ENCODE results near the gene IL13RA1. TPM values are rescaled to one million over a fixed set of nuclear protein-coding genes. Genes with fewer than 3 reads are reported as not detected.
A peak's percentile ranks its signal among the peaks of the same experiment; 100 is the strongest.
"Not testable (repeated sequence)": the region's sequence is repeated elsewhere in the genome, so short reads cannot be mapped to it uniquely, and the experiment has no call there.

IL13RA1 gene
- total and polyA plus RNA-seq, 4 donors = 12.2 to 29.9 (median 20.0) TPM

DNA sequence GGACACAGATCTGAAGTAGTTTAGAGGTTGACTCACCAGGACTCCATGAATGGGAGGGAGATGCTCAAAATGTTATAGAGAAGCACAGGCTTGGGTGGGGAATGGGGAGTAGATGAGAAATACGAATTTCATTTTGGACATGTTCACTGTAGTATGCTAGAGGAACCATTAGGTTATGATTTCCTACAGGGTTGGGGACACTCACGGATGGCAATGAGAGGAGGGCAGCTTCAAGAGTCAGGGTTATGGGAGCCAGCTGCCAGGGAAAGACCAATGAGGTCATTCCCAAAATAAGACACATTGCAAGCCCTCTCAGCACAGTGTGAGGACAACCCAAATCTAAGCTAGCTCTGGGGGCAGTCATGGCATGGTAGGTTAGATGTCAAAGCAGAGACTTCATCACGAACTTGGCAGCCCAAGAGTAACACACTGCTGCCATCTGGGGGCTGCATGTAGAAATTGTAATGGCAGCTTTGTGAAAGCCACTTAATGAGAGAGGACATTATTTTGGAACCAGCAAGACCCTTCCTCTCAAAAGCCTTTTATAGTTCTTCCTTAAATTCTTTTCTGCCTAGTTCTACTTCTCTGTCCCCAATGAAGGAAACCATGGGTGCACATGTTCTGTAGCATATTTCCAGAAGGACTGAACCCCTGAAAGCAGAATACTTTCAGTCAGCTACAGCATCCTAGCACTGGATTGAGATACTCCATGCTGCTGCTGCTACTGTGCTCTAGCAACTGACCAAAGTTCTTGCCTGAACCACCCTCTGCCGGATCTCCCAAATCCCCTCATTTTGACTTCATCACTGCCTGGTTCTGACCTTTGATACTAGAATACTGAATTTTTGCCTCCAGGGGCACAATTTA is 80.0 kb downstream of the IL13RA1 start:
- H3K36me3 ChIP-seq (ENCODE audit: control insufficient read depth, insufficient read depth, low read length) = no peaks in the 10 kb centered on the region
- H3K4me3 ChIP-seq (ENCODE audit: low read depth, low read length) = no peak overlapping the region
- DNase-seq (ENCODE audit: low read depth in 4 of 6, low spot score in 6 of 6) = peak in 3 of 6 donors; percentile 22 to 74 (median 55)
- WGBS (ENCODE audit: insufficient coverage) = 23% methylated on average over 3 of the region's 4 CpGs
- H3K4me1 ChIP-seq (ENCODE audit: control insufficient read depth, insufficient read depth, low read length) = no peaks in the 10 kb centered on the region
- no peak overlapping the region for H3K27ac ChIP-seq (ENCODE audit: low read depth, low read length)
- H3K27me3 ChIP-seq (ENCODE audit: control insufficient read depth, insufficient read depth, low read length) = no peaks in the 10 kb centered on the region
- H3K9me3 ChIP-seq (ENCODE audit: control insufficient read depth, insufficient read depth, low read length) = no peaks in the 10 kb centered on the region

DNA sequence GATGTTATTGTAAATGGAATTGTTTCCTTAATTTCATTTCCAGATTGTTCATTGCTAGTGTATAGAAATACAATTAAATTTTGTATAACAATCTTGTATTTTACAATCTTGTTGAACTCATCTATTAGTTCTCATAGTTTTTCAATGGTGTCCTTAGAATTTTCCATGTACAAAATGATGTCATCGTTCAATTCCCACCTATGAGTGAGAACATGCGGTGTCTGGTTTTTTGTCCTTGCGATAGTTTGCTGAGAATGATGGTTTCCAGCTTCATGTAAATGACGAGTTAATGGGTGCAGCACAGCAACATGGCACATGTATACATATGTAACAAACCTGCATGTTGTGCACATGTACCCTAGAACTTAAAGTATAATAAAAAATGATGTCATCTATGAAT is 89.9 kb downstream of the IL13RA1 start:
- H3K9me3 ChIP-seq (ENCODE audit: control insufficient read depth, insufficient read depth, low read length); H3K27ac ChIP-seq (ENCODE audit: low read depth, low read length); H3K4me1 ChIP-seq (ENCODE audit: control insufficient read depth, insufficient read depth, low read length); H3K36me3 ChIP-seq (ENCODE audit: control insufficient read depth, insufficient read depth, low read length); DNase-seq (ENCODE audit: low read depth in 4 of 6, low spot score in 6 of 6); H3K27me3 ChIP-seq (ENCODE audit: control insufficient read depth, insufficient read depth, low read length); H3K4me3 ChIP-seq (ENCODE audit: low read depth, low read length): not testable (repeated sequence)
- no CpG with 5 or more reads among the region's 4 CpGs for WGBS (ENCODE audit: insufficient coverage)

DNA sequence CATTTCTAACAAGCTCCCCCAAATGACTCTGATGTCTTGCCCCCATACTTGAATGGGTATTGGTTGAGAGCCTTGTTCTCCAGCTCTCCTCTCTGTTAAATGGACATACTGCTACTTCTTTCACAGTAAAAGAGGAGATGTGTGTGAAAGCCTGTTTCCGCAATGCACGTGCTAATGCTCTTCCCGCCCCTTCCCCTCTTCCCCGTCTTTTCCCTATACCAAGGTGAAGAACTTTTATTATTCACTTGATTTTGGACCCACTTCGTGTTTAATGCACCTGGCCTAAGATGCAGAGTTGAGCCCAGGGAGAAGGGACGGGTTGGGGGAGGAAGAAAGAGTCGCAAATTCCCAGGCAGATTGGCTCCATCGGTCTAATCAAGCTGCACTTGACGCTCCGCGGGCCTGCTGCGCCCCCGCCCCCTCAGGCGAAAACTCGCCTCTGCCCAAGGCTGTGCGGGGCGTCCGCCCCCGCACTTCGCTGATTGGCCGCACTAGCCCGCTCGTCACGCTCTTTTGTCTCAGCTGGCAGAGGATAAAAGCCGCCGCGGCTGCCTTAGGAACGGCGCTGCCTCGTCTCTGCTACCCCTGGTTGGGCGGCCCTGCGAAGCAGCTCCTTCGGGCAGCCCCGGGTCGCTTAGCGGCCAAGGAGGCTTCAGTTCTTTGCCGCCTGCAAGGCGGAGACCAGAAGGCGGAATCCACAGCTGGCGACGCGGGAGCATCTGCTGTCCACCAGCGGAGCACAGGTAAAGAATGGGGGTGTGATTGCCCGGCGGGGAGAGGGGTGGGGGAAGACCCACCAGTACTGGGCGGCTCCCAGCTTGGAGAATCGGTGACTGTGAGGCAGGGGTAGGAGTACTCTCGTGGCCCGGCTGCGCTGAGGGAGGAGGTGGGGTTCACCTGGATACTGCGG is 96.1 kb downstream of the IL13RA1 start, which contains the start of gene ZCCHC12:
Gene ZCCHC12, plus strand, starts transcription at position 562 of the 910 bp plus-strand sequence. CDS start 1,421 bp downstream, outside the sequence.
- WGBS (ENCODE audit: insufficient coverage) = 23% methylated on average over 46 of the region's 51 CpGs
- Histone ChIP-seq H3K9me3 (ENCODE audit: control insufficient read depth, insufficient read depth, low read length) (no peaks in the 10 kb centered on the region), H3K4me1 (ENCODE audit: control insufficient read depth, insufficient read depth, low read length) (peaks cover 12% of the 10 kb centered on the region), H3K36me3 (ENCODE audit: control insufficient read depth, insufficient read depth, low read length) (no peaks in the 10 kb centered on the region), H3K4me3 (ENCODE audit: low read depth, low read length) (peak within 1 kb of the TSS; percentile 46), H3K27ac (ENCODE audit: low read depth, low read length) (no peak within 1 kb of the TSS), H3K27me3 (ENCODE audit: control insufficient read depth, insufficient read depth, low read length) (peaks cover 15% of the 10 kb centered on the region)
- peak in 5 of 6 donors; percentile 53 to 95 (median 74) for DNase-seq (ENCODE audit: low read depth in 4 of 6, low spot score in 6 of 6)

DNA sequence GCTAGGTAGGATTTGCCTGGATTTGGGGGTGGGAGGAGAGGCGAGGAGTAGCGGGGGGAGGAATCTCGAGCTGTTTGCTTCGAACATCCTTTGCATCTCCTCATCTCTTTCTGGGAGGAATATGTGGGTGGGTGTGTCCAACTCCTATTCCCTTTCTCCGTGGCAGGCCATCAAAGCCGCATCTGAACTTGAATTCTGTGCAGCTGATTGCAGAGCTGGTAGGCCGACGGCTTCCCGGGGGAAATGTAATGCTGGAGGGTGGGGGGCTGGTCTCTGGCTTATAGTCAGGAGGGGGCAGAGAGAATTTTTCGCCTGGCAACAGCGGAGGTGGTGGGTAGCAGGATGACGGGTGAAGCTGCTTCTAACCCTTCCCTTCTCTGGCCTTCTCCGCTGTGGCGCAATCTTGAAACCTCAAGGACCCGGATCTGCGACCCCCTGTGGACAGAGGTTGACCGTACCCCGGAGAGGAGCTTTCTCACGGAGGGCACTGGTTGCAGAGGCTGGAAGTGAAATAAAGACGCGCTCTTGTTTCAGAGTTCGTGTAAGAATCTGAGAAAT is 96.8 kb downstream of the IL13RA1 start:
- WGBS (ENCODE audit: insufficient coverage) = 28% methylated on average over 18 of the region's 22 CpGs
- peaks cover 15% of the 10 kb centered on the region for H3K27me3 ChIP-seq (ENCODE audit: control insufficient read depth, insufficient read depth, low read length)
- H3K4me1 ChIP-seq (ENCODE audit: control insufficient read depth, insufficient read depth, low read length) = peaks cover 12% of the 10 kb centered on the region
- H3K27ac ChIP-seq (ENCODE audit: low read depth, low read length) = no peak overlapping the region
- H3K9me3 ChIP-seq (ENCODE audit: control insufficient read depth, insufficient read depth, low read length) = no peaks in the 10 kb centered on the region
- H3K4me3 ChIP-seq (ENCODE audit: low read depth, low read length) = peak overlapping the region; percentile 46
- H3K36me3 ChIP-seq (ENCODE audit: control insufficient read depth, insufficient read depth, low read length) = no peaks in the 10 kb centered on the region
- peak in 3 of 6 donors; percentile 20 to 80 (median 55) for DNase-seq (ENCODE audit: low read depth in 4 of 6, low spot score in 6 of 6)

DNA sequence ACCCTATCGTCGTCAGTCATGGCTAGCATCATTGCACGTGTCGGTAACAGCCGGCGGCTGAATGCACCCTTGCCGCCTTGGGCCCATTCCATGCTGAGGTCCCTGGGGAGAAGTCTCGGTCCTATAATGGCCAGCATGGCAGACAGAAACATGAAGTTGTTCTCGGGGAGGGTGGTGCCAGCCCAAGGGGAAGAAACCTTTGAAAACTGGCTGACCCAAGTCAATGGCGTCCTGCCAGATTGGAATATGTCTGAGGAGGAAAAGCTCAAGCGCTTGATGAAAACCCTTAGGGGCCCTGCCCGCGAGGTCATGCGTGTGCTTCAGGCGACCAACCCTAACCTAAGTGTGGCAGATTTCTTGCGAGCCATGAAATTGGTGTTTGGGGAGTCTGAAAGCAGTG is 97.8 kb downstream of the IL13RA1 start:
- Histone ChIP-seq H3K9me3 (ENCODE audit: control insufficient read depth, insufficient read depth, low read length) (no peaks in the 10 kb centered on the region), H3K4me3 (ENCODE audit: low read depth, low read length) (no peak overlapping the region), H3K27me3 (ENCODE audit: control insufficient read depth, insufficient read depth, low read length) (peaks cover 15% of the 10 kb centered on the region), H3K27ac (ENCODE audit: low read depth, low read length) (no peak overlapping the region), H3K36me3 (ENCODE audit: control insufficient read depth, insufficient read depth, low read length) (no peaks in the 10 kb centered on the region), H3K4me1 (ENCODE audit: control insufficient read depth, insufficient read depth, low read length) (peaks cover 12% of the 10 kb centered on the region)
- DNase-seq (ENCODE audit: low read depth in 4 of 6, low spot score in 6 of 6) = peak in 2 of 6 donors; percentile 7 to 20
- WGBS (ENCODE audit: insufficient coverage) = 58% methylated on average over 15 of the region's 16 CpGs

- WGBS (ENCODE audit: insufficient coverage) = 22% methylated on average over 49 of the region's 50 CpGs
- no peaks in the 10 kb centered on the region for H3K27me3 ChIP-seq (ENCODE audit: control insufficient read depth, insufficient read depth, low read length)
- H3K4me3 ChIP-seq (ENCODE audit: low read depth, low read length) = peak overlapping the region; percentile 51
- no peaks in the 10 kb centered on the region for H3K36me3 ChIP-seq (ENCODE audit: control insufficient read depth, insufficient read depth, low read length)
- H3K27ac ChIP-seq (ENCODE audit: low read depth, low read length) = no peak overlapping the region
- DNase-seq (ENCODE audit: low read depth in 4 of 6, low spot score in 6 of 6) = peak in 3 of 6 donors; percentile 45 to 80 (median 79)
- peaks cover 5% of the 10 kb centered on the region for H3K4me1 ChIP-seq (ENCODE audit: control insufficient read depth, insufficient read depth, low read length)
- H3K9me3 ChIP-seq (ENCODE audit: control insufficient read depth, insufficient read depth, low read length) = no peaks in the 10 kb centered on the region
These were observed 112.0 kb downstream of the IL13RA1 start for GRCh38 chrX:118839334-118839958.

Small RNA genes within 50 kb of the gene (small RNA-seq; reads per million reads assigned to genes)
- gene RF00566 (ENCODE audit: low replicate concordance) = not detected

Other genes starting within 250 kb of the IL13RA1 start
- 10 to 100 TPM; 16.8 to 35.9 TPM for gene DOCK11, start 231.8 kb upstream of the IL13RA1 start, total RNA-seq
- 10 to 100 TPM; 16.2 to 16.6 TPM for gene DOCK11, start 231.8 kb upstream of the IL13RA1 start, polyA plus RNA-seq (ENCODE audit: insufficient read length in 2 of 2)
- gene ZCCHC12, start 96.2 kb downstream of the IL13RA1 start, total RNA-seq = 10 to 100 TPM; 20.1 to 59.2 TPM
- 10 to 100 TPM; 99.6 to 99.9 TPM for gene ZCCHC12, start 96.2 kb downstream of the IL13RA1 start, polyA plus RNA-seq (ENCODE audit: insufficient read length in 2 of 2)
- 1 to 10 TPM; 5.4 to 8.8 TPM for gene LONRF3, start 247.0 kb downstream of the IL13RA1 start, total RNA-seq
- 1 to 10 TPM; 2.3 to 2.9 TPM for gene LONRF3, start 247.0 kb downstream of the IL13RA1 start, polyA plus RNA-seq (ENCODE audit: insufficient read length in 2 of 2)

Data from spinal cord (tissue), 10 donors.